Measurements from ENCODE around the gene TIGD7. TPM values are rescaled to one million over a fixed set of nuclear protein-coding genes. Genes with fewer than 3 reads are reported as not detected.
A peak's percentile ranks its signal among the peaks of the same experiment; 100 is the strongest.

The TIGD7 gene
- total RNA-seq, 4 donors from 2014 or later: 0.20 to 4.3 (median 2.5) TPM; not detected in 1

GRCh38 chr16:3266873-3267537, 38.2 kb downstream of the TIGD7 start:
- Histone ChIP-seq H3K4me1 (peaks cover 0 to 33% (median 5%) of the 10 kb centered on the region in 4 donors), H3K9me3 (no peaks in the 10 kb centered on the region), H3K36me3 (peaks cover 0 to 4% (median 0%) of the 10 kb centered on the region in 4 donors), H3K27ac (no peak overlapping the region), H3K27me3 (no peaks in the 10 kb centered on the region), H3K4me3 (no peak overlapping the region)
- WGBS, 2 donors (ENCODE audit: low coverage in 1 of 2): 61 to 70% methylated on average over 2 to 5 of the region's 5 CpGs
- TF ChIP-seq, protein P1, sequence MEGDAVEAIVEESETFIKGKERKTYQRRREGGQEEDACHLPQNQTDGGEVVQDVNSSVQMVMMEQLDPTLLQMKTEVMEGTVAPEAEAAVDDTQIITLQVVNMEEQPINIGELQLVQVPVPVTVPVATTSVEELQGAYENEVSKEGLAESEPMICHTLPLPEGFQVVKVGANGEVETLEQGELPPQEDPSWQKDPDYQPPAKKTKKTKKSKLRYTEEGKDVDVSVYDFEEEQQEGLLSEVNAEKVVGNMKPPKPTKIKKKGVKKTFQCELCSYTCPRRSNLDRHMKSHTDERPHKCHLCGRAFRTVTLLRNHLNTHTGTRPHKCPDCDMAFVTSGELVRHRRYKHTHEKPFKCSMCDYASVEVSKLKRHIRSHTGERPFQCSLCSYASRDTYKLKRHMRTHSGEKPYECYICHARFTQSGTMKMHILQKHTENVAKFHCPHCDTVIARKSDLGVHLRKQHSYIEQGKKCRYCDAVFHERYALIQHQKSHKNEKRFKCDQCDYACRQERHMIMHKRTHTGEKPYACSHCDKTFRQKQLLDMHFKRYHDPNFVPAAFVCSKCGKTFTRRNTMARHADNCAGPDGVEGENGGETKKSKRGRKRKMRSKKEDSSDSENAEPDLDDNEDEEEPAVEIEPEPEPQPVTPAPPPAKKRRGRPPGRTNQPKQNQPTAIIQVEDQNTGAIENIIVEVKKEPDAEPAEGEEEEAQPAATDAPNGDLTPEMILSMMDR (IDR thresholded peaks at IDR 0.05): peak; percentile 16 to 38 (median 37)
- TF ChIP-seq POLR2A (IDR thresholded peaks at IDR 0.05) (no peak), EP300 (IDR thresholded peaks at IDR 0.05; ENCODE audit: low read depth) (no peak), POLR2AphosphoS5 (IDR thresholded peaks at IDR 0.05) (no peak)
- intact Hi-C loops (cut with DNase I; ENCODE audit: low total_unique reads) (no loop called here), in situ Hi-C loops (cut with MboI; ENCODE audit: low pct_ligation_motif_present in 1 of 4, low pct_unique_long_range_greater_than_20kb in 1 of 4, low sequenced_read_pairs in 3 of 4) (no loop called here)
- DNase-seq: no peak

DNA sequence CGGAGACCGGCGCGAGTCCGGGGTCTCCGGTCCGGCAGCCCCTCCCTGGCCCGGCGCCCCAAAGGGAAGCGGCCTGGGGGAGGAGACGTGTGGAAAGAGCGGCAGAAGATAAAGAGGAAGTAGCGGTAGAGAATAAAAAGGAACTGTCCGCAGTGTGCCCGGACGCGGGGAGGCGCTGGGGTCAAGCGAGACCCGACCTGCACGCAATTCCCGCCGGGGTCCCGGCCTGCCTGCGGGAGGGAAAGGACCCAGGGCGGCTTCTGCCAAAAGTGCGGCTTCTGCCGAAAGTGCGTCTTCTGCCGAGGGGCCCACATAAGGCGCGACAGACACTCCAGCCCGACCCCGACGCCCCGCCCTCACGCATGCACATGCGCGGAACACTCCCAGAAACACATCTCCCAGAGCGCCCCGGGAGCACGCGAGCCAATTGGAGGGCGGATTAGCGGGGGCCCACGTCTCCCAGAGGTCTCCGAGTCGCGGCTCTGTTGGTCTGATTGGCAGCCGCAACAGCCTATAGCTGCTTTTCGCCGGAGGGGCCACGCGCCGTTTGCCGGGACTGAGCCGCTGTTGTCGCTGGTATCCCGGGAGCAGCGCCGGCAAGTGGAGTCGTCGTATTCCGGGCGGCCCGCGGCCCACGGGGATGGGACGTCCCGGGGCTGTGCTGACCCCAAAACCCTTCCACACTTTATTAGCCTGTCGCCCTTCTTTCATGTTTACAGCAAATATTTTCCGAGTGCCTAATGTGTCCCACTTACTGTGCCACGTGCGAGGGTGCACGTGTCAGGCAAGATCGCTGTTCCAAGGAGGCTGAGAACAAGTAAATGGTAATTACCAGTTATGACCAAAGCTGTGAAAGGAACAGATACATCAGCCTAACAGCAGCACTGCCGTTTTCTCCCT, 40.8 kb downstream of the TIGD7 start:
- in situ Hi-C loops (cut with MboI; ENCODE audit: low pct_ligation_motif_present in 1 of 4, low pct_unique_long_range_greater_than_20kb in 1 of 4, low sequenced_read_pairs in 3 of 4) (no loop called here), intact Hi-C loops (cut with DNase I; ENCODE audit: low total_unique reads) (no loop called here)
- H3K4me3 ChIP-seq: peak overlapping the region; percentile 77 to 91 (median 78)
- no peaks in the 10 kb centered on the region for H3K27me3 ChIP-seq
- H3K36me3 ChIP-seq: peaks cover 0 to 4% (median 0%) of the 10 kb centered on the region in 4 donors
- peak; percentile 97 for DNase-seq
- no peaks in the 10 kb centered on the region for H3K9me3 ChIP-seq
- peak overlapping the region; percentile 97 to 100 (median 100) for H3K27ac ChIP-seq
- TF ChIP-seq POLR2AphosphoS5 (IDR thresholded peaks at IDR 0.05) (peak; percentile 86 to 93 (median 93)), EP300 (IDR thresholded peaks at IDR 0.05; ENCODE audit: low read depth) (peak; percentile 9), POLR2A (IDR thresholded peaks at IDR 0.05) (peak; percentile 89)
- TF ChIP-seq, protein P1 (IDR thresholded peaks at IDR 0.05): peak in 3 of 5 experiments; percentile 23 to 51 (median 32)
- H3K4me1 ChIP-seq: peaks cover 0 to 33% (median 5%) of the 10 kb centered on the region in 4 donors
- 2 to 13% methylated on average over 4 to 77 of the region's 77 CpGs for WGBS, 2 donors (ENCODE audit: low coverage in 1 of 2)

GRCh38 chr16:3262517-3262916, 42.7 kb downstream of the TIGD7 start:
- Histone ChIP-seq H3K36me3 (no peaks in the 10 kb centered on the region), H3K4me1 (peaks cover 0 to 33% (median 5%) of the 10 kb centered on the region in 4 donors), H3K4me3 (no peak overlapping the region), H3K27me3 (no peaks in the 10 kb centered on the region), H3K9me3 (no peaks in the 10 kb centered on the region), H3K27ac (peak overlapping the region in 1 of 4 donors; percentile 100)
- intact Hi-C loops (cut with DNase I; ENCODE audit: low total_unique reads): no loop called here
- in situ Hi-C loops (cut with MboI; ENCODE audit: low pct_ligation_motif_present in 1 of 4, low pct_unique_long_range_greater_than_20kb in 1 of 4, low sequenced_read_pairs in 3 of 4): no loop called here
- 95 to 100% methylated on average over 2 to 4 of the region's 4 CpGs for WGBS, 2 donors (ENCODE audit: low coverage in 1 of 2)
- TF ChIP-seq, protein P1 (IDR thresholded peaks at IDR 0.05): no peak
- no peak for TF ChIP-seq EP300 (IDR thresholded peaks at IDR 0.05; ENCODE audit: low read depth)
- no peak for TF ChIP-seq POLR2AphosphoS5 (IDR thresholded peaks at IDR 0.05)
- no peak for TF ChIP-seq POLR2A (IDR thresholded peaks at IDR 0.05)
- no peak for DNase-seq

DNA sequence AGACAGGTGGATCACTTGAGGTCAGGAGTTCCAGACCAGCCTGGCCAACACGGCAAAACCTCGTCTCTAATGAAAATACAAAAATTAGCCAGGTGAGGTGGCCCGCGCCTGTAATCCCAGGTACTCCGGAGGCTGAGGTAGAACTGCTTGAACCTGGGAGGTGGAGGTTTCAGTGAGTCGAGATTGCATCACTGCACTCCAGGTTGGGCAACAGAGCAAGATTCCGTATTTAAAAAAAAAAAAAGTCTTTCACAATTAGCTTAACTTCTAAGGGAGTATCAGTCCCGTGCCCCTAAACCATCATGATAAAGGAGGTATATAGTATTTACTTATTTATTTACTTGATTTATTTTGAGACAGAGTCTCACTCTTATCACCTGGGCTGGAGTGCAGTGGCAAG, 45.4 kb downstream of the TIGD7 start:
- H3K36me3 ChIP-seq: no peaks in the 10 kb centered on the region
- no peak overlapping the region for H3K4me3 ChIP-seq
- DNase-seq: no peak
- no peaks in the 10 kb centered on the region for H3K27me3 ChIP-seq
- 78 to 86% methylated on average over 8 of the region's 8 CpGs for WGBS, 2 donors (ENCODE audit: low coverage in 1 of 2)
- intact Hi-C loops (cut with DNase I; ENCODE audit: low total_unique reads): no loop called here
- H3K4me1 ChIP-seq: peaks cover 0 to 10% (median 3%) of the 10 kb centered on the region in 4 donors
- in situ Hi-C loops (cut with MboI; ENCODE audit: low pct_ligation_motif_present in 1 of 4, low pct_unique_long_range_greater_than_20kb in 1 of 4, low sequenced_read_pairs in 3 of 4): no loop called here
- no peaks in the 10 kb centered on the region for H3K9me3 ChIP-seq
- TF ChIP-seq EP300 (IDR thresholded peaks at IDR 0.05; ENCODE audit: low read depth) (no peak), POLR2AphosphoS5 (IDR thresholded peaks at IDR 0.05) (no peak), POLR2A (IDR thresholded peaks at IDR 0.05) (no peak)
- TF ChIP-seq, protein P1 (IDR thresholded peaks at IDR 0.05): no peak
- H3K27ac ChIP-seq: no peak overlapping the region

Measured in transverse colon (tissue), 4 donors.